IMR-90 (cell line): Measurements from ENCODE around the gene IFNG. TPM values are rescaled to one million over a fixed set of nuclear protein-coding genes. Genes with fewer than 3 reads are reported as not detected.

ENCODE experiments used
- ATAC-seq: fragments of 200-7000 bp; cut with Tn5 transposase; 2 replicates; pipeline ENCODE4 v1.9.1; 2020; ENCODE audit warnings: low read depth, mild to moderate bottlenecking, moderate library complexity
- BruUV-seq: library from RNA; stranded (reverse); fragments of 400-500 nt; replicated peaks from 2 replicates; lab custom pipeline; 2021; lab: Mats Ljungman, UMichigan
- CTCF ChIA-PET: fragments of 300-600 bp; formaldehyde crosslinking; extraction: SDS; loops from one replicate; lab custom pipeline; 2021; ENCODE audit warnings: antibody characterized with exemption; lab: Yijun Ruan, JAX
- POLR2A ChIA-PET: fragments of 300-600 bp; sonication (Branson Sonifier 250); formaldehyde crosslinking; loops from one replicate; lab custom pipeline; 2022; ENCODE audit warnings: antibody characterized with exemption; ENCODE audit not compliant: unreplicated experiment; lab: Charles Lee
- DNase-seq: peaks from one replicate; pipeline ENCODE4 v3.0.0; 2013
- H2AFZ ChIP-seq: replicated peaks from 2 replicates; pipeline ENCODE3; 2013; ENCODE audit warnings: low read length, mild to moderate bottlenecking; ENCODE audit not compliant: poor library complexity
- H2AK5ac ChIP-seq: 2 replicates; pipeline ENCODE4 v1.6.1; 2013; ENCODE audit warnings: low read depth, low read length, inconsistent platforms
- H2AK9ac ChIP-seq: replicated peaks from 2 replicates; pipeline ENCODE3; 2013; ENCODE audit warnings: mild to moderate bottlenecking, low read depth, low read length, moderate library complexity; ENCODE audit not compliant: poor library complexity
- H2BK120ac ChIP-seq: 2 replicates; pipeline ENCODE4 v1.6.1; 2013; ENCODE audit warnings: low read depth, low read length, inconsistent platforms
- H2BK15ac ChIP-seq: 3 replicates; pipeline ENCODE4 v1.6.1; 2013; ENCODE audit warnings: low read depth, low read length, inconsistent platforms
- H2BK20ac ChIP-seq: 2 replicates; pipeline ENCODE4 v1.6.1; 2013; ENCODE audit warnings: low read depth, mild to moderate bottlenecking, inconsistent platforms, low read length, moderate library complexity
- H2BK5ac ChIP-seq: 2 replicates; pipeline ENCODE4 v1.6.1; 2013; ENCODE audit warnings: mild to moderate bottlenecking, low read depth, low read length, inconsistent platforms; ENCODE audit not compliant: poor library complexity, severe bottlenecking
- H3K14ac ChIP-seq: replicated peaks from 2 replicates; pipeline ENCODE4 v1.6.1; 2013; ENCODE audit warnings: low read depth, low read length, inconsistent platforms
- H3K18ac ChIP-seq: 2 replicates; pipeline ENCODE4 v1.6.1; 2013; ENCODE audit warnings: low read depth, low read length, control low read depth
- H3K23ac ChIP-seq: 2 replicates; pipeline ENCODE4 v1.6.1; 2013; ENCODE audit warnings: low read depth, low read length, inconsistent platforms
- H3K27ac ChIP-seq: 2 replicates; pipeline ENCODE4 v1.5.1; 2013; ENCODE audit warnings: mild to moderate bottlenecking, control low read depth, low read length; ENCODE audit not compliant: insufficient read depth
- H3K27me3 ChIP-seq: 2 replicates; pipeline ENCODE4 v1.6.1; 2013; ENCODE audit warnings: low read length; ENCODE audit not compliant: control insufficient read depth, insufficient read depth
- H3K36me3 ChIP-seq: 2 replicates; pipeline ENCODE4 v1.6.1; 2013; ENCODE audit warnings: low read length, mixed read lengths; ENCODE audit not compliant: control insufficient read depth, insufficient read depth
- H3K4ac ChIP-seq: 2 replicates; pipeline ENCODE4 v1.6.1; 2013; ENCODE audit warnings: low read depth, low read length, inconsistent platforms
- H3K4me1 ChIP-seq: 2 replicates; pipeline ENCODE4 v1.6.1; 2013; ENCODE audit warnings: low read length, mixed read lengths; ENCODE audit not compliant: control insufficient read depth, insufficient read depth
- H3K4me2 ChIP-seq: 2 replicates; pipeline ENCODE4 v1.6.1; 2013; ENCODE audit warnings: low read depth, mild to moderate bottlenecking, control low read depth, low read length, moderate library complexity
- H3K4me3 ChIP-seq: 2 replicates; pipeline ENCODE4 v1.5.1; 2013; ENCODE audit warnings: low read depth, mild to moderate bottlenecking, control low read depth, low read length, moderate library complexity; ENCODE audit not compliant: insufficient read depth
- H3K56ac ChIP-seq: 2 replicates; pipeline ENCODE4 v1.6.1; 2013; ENCODE audit warnings: low read length, inconsistent platforms; ENCODE audit not compliant: insufficient read depth; ENCODE audit errors: extremely low read depth
- H3K79me1 ChIP-seq, 2 experiments: 2 replicates each; pipeline ENCODE4 v1.6.1; 2013; ENCODE audit warnings: low read length in 2 of 2, inconsistent platforms in 1 of 2, low read depth in 1 of 2
- H3K9ac ChIP-seq: 2 replicates; pipeline ENCODE4 v1.6.1; 2013; ENCODE audit warnings: low read depth, low read length, control low read depth
- H3K9me1 ChIP-seq: 2 replicates; pipeline ENCODE4 v1.6.1; 2013; ENCODE audit warnings: low read length, inconsistent platforms; ENCODE audit not compliant: insufficient read depth
- H3K9me3 ChIP-seq: 2 replicates; pipeline ENCODE4 v1.6.1; 2013; ENCODE audit warnings: low read length; ENCODE audit not compliant: control insufficient read depth, insufficient read depth
- H4K20me1 ChIP-seq: 2 replicates; pipeline ENCODE4 v1.6.1; 2013; ENCODE audit warnings: low read length, inconsistent platforms; ENCODE audit not compliant: insufficient read depth
- H4K5ac ChIP-seq: 2 replicates; pipeline ENCODE4 v1.6.1; 2013; ENCODE audit warnings: mild to moderate bottlenecking, low read depth, low read length, control low read depth
- H4K8ac ChIP-seq, 2 experiments: 2 replicates each; pipeline ENCODE4 v1.6.1; 2013; ENCODE audit warnings: low read depth in 2 of 2, low read length in 2 of 2, control low read depth in 1 of 2, inconsistent platforms in 1 of 2
- H4K91ac ChIP-seq: 2 replicates; pipeline ENCODE4 v1.6.1; 2013; ENCODE audit warnings: low read depth, low read length, inconsistent platforms; ENCODE audit not compliant: insufficient read depth
- BHLHE40 ChIP-seq: fragments of 150-350 bp; IDR thresholded peaks from 2 replicates; pipeline ENCODE4 v1.6.1; 2016; ENCODE audit warnings: mild to moderate bottlenecking, low read depth, low read length
- CEBPB ChIP-seq: IDR thresholded peaks from 2 replicates; pipeline ENCODE4 v1.6.1; 2012; ENCODE audit warnings: low read depth, low read length, improper control_type of control experiment
- CHD1 ChIP-seq: IDR thresholded peaks from 2 replicates; pipeline ENCODE4 v1.6.1; 2012; ENCODE audit warnings: low read depth, low read length, improper control_type of control experiment
- FOS ChIP-seq: fragments of 150-350 bp; IDR thresholded peaks from 2 replicates; pipeline ENCODE4 v1.6.1; 2016; ENCODE audit warnings: low read depth, low read length
- MXI1 ChIP-seq: IDR thresholded peaks from 2 replicates; pipeline ENCODE4 v1.6.1; 2012; ENCODE audit warnings: low read depth, mild to moderate bottlenecking, low read length, moderate library complexity, borderline replicate concordance
- NFE2L2 ChIP-seq: fragments of 150-350 bp; IDR thresholded peaks from 2 replicates; pipeline ENCODE4 v1.6.1; 2016; ENCODE audit warnings: low read depth, mild to moderate bottlenecking, low read length
- POLR2A ChIP-seq: IDR thresholded peaks from 2 replicates; pipeline ENCODE4 v1.6.1; 2012; ENCODE audit warnings: mild to moderate bottlenecking, low read depth, low read length
- RAD21 ChIP-seq: IDR thresholded peaks from 2 replicates; pipeline ENCODE4 v1.6.1; 2012; ENCODE audit warnings: low read length, improper control_type of control experiment
- RCOR1 ChIP-seq: IDR thresholded peaks from 2 replicates; pipeline ENCODE4 v1.6.1; 2012; ENCODE audit warnings: mild to moderate bottlenecking, low read length, improper control_type of control experiment; ENCODE audit not compliant: insufficient replicate concordance
- RFX5 ChIP-seq: IDR thresholded peaks from 2 replicates; pipeline ENCODE4 v1.8.0; 2012; ENCODE audit warnings: low read depth, mild to moderate bottlenecking, low read length, moderate library complexity
- SMC3 ChIP-seq: fragments of 150-350 bp; IDR thresholded peaks from 2 replicates; pipeline ENCODE4 v1.6.1; 2016; ENCODE audit warnings: low read depth, mild to moderate bottlenecking, antibody characterized with exemption, low read length, moderate library complexity
- dilution Hi-C: fragments of 300-500 bp; cut with HindIII; formaldehyde crosslinking; loops from one replicate; pipeline ENCODE4 v1.14.3; 2018; ENCODE audit warnings: low sequenced_read_pairs; ENCODE audit not compliant: unreplicated experiment
- in situ Hi-C: fragments of 300-500 bp; cut with MboI; formaldehyde crosslinking; loops from 3 replicates; pipeline ENCODE4 v1.14.3; 2019; ENCODE audit warnings: low sequenced_read_pairs, inconsistent platforms, mixed read lengths
- intact Hi-C: fragments of 100-400 bp; cut with micrococcal nuclease; formaldehyde crosslinking; loops from 2 replicates; pipeline ENCODE4 v1.10.0; 2022
- polyA plus RNA-seq, 3 experiments: library from polyadenylated mRNA; depleted of rRNA; stranded (reverse); fragments of >200 nt; gene quantifications; 2 replicates each; pipeline ENCODE4 v1.2.3, GENCODE V29; 2012; ENCODE audit warnings: low replicate concordance in 1 of 3
- total RNA-seq: library from RNA; depleted of rRNA; stranded (reverse); fragments of >200 nt; gene quantifications from 2 replicates; pipeline ENCODE4 v1.2.3, GENCODE V29; 2012
- TF ChIP-seq, protein P1 (sequence below): conservative IDR thresholded peaks from 2 replicates; pipeline ENCODE4 v1.5.1; 2012; ENCODE audit warnings: mild to moderate bottlenecking, low read depth, low read length, improper control_type of control experiment
- TF ChIP-seq, protein P2 (sequence below): fragments of 150-350 bp; IDR thresholded peaks from 2 replicates; pipeline ENCODE4 v1.6.1; 2016; ENCODE audit warnings: low read depth, mild to moderate bottlenecking, low read length, moderate library complexity, borderline replicate concordance
- TF ChIP-seq, protein P3 (sequence below): fragments of 150-350 bp; IDR thresholded peaks from 2 replicates; pipeline ENCODE4 v1.6.1; 2017; ENCODE audit warnings: mild to moderate bottlenecking, antibody characterized with exemption, low read length, low read depth

Gene IFNG
- total and polyA plus RNA-seq, 2 of the 4 experiments (the other 2 are of a cell fraction) = not detected

DNA sequence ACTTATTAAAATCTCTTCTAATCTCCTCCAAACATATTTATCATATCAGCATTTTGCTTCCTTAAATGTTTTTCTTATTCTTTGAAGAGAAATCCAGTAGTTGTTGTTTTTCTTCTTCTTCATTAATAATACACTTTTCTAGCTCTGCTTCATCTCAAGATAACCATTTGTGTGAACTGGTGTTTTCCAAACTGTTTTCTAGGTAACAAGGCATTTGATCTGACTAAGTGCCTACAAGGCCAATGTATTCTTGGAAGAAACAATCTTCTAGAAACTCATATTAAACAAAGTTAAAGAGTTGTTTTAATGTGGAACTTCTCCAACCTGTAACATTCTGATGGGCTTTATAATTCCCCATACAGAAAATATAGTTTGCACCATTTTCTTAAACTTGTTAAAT, 30.8 kb upstream of the IFNG start:
- DNase-seq (no peak), ATAC-seq (no peak)
- dilution Hi-C loops (no loop called here), in situ Hi-C loops (no loop called here), intact Hi-C loops (no loop called here)
- no peak overlapping the region for H3K14ac ChIP-seq
- no peak overlapping the region for H3K4ac ChIP-seq
- no peak overlapping the region for H3K4me3 ChIP-seq
- H3K18ac ChIP-seq = no peak overlapping the region
- ChIA-PET CTCF (no interaction called here), POLR2A (no interaction called here)
- H3K23ac ChIP-seq = no peak overlapping the region
- no peak overlapping the region for H4K5ac ChIP-seq
- H3K9me1 ChIP-seq = no peaks in the 10 kb centered on the region
- H2AFZ ChIP-seq = no peak overlapping the region
- H2BK120ac ChIP-seq = no peak overlapping the region
- no peaks in the 10 kb centered on the region for H3K4me1 ChIP-seq
- no peak overlapping the region for H4K8ac ChIP-seq
- no peak overlapping the region for H2BK5ac ChIP-seq
- no peak overlapping the region for H3K27ac ChIP-seq
- H3K4me2 ChIP-seq = no peak overlapping the region
- H2BK20ac ChIP-seq = no peak overlapping the region
- H3K56ac ChIP-seq = no peak overlapping the region
- BruUV-seq = no TSS peak
- no peaks in the 10 kb centered on the region for H3K79me1 ChIP-seq
- no peak overlapping the region for H2AK9ac ChIP-seq
- no peak overlapping the region for H4K91ac ChIP-seq
- H3K36me3 ChIP-seq = no peaks in the 10 kb centered on the region
- H4K20me1 ChIP-seq = no peaks in the 10 kb centered on the region
- H3K27me3 ChIP-seq = peaks cover 8% of the 10 kb centered on the region
- no peak overlapping the region for H2AK5ac ChIP-seq
- H3K9ac ChIP-seq = no peak overlapping the region
- TF ChIP-seq RCOR1 (no peak), CEBPB (no peak), BHLHE40 (no peak), NFE2L2 (no peak), RAD21 (no peak), POLR2A (no peak), SMC3 (no peak), CHD1 (no peak), MXI1 (no peak), FOS (no peak), RFX5 (no peak)
- TF ChIP-seq, protein P1, sequence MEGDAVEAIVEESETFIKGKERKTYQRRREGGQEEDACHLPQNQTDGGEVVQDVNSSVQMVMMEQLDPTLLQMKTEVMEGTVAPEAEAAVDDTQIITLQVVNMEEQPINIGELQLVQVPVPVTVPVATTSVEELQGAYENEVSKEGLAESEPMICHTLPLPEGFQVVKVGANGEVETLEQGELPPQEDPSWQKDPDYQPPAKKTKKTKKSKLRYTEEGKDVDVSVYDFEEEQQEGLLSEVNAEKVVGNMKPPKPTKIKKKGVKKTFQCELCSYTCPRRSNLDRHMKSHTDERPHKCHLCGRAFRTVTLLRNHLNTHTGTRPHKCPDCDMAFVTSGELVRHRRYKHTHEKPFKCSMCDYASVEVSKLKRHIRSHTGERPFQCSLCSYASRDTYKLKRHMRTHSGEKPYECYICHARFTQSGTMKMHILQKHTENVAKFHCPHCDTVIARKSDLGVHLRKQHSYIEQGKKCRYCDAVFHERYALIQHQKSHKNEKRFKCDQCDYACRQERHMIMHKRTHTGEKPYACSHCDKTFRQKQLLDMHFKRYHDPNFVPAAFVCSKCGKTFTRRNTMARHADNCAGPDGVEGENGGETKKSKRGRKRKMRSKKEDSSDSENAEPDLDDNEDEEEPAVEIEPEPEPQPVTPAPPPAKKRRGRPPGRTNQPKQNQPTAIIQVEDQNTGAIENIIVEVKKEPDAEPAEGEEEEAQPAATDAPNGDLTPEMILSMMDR = no peak
- TF ChIP-seq, protein P2, sequence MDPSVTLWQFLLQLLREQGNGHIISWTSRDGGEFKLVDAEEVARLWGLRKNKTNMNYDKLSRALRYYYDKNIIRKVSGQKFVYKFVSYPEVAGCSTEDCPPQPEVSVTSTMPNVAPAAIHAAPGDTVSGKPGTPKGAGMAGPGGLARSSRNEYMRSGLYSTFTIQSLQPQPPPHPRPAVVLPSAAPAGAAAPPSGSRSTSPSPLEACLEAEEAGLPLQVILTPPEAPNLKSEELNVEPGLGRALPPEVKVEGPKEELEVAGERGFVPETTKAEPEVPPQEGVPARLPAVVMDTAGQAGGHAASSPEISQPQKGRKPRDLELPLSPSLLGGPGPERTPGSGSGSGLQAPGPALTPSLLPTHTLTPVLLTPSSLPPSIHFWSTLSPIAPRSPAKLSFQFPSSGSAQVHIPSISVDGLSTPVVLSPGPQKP = no peak
- TF ChIP-seq, protein P3, sequence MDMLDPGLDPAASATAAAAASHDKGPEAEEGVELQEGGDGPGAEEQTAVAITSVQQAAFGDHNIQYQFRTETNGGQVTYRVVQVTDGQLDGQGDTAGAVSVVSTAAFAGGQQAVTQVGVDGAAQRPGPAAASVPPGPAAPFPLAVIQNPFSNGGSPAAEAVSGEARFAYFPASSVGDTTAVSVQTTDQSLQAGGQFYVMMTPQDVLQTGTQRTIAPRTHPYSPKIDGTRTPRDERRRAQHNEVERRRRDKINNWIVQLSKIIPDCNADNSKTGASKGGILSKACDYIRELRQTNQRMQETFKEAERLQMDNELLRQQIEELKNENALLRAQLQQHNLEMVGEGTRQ = no peak
- no peaks in the 10 kb centered on the region for H3K9me3 ChIP-seq
- H2BK15ac ChIP-seq = no peak overlapping the region
